IMR-90 (cell line): Measurements from ENCODE around the gene PRKCG.

ENCODE experiments used
- BHLHE40 ChIP-seq: fragments of 150-350 bp; IDR thresholded peaks from 2 replicates; pipeline ENCODE4 v1.6.1; 2016; ENCODE audit warnings: mild to moderate bottlenecking, low read depth, low read length
- CTCF ChIP-seq: conservative IDR thresholded peaks from 2 replicates; pipeline ENCODE4 v1.5.1; 2012; ENCODE audit warnings: mild to moderate bottlenecking, low read depth, low read length, improper control_type of control experiment
- ELK1 ChIP-seq: fragments of 150-350 bp; IDR thresholded peaks from 2 replicates; pipeline ENCODE4 v1.6.1; 2016; ENCODE audit warnings: low read depth, mild to moderate bottlenecking, low read length, moderate library complexity, borderline replicate concordance
- NFE2L2 ChIP-seq: fragments of 150-350 bp; IDR thresholded peaks from 2 replicates; pipeline ENCODE4 v1.6.1; 2016; ENCODE audit warnings: low read depth, mild to moderate bottlenecking, low read length
- POLR2A ChIP-seq: IDR thresholded peaks from 2 replicates; pipeline ENCODE4 v1.6.1; 2012; ENCODE audit warnings: mild to moderate bottlenecking, low read depth, low read length
- RAD21 ChIP-seq: IDR thresholded peaks from 2 replicates; pipeline ENCODE4 v1.6.1; 2012; ENCODE audit warnings: low read length, improper control_type of control experiment
- RCOR1 ChIP-seq: IDR thresholded peaks from 2 replicates; pipeline ENCODE4 v1.6.1; 2012; ENCODE audit warnings: mild to moderate bottlenecking, low read length, improper control_type of control experiment; ENCODE audit not compliant: insufficient replicate concordance
- RFX5 ChIP-seq: IDR thresholded peaks from 2 replicates; pipeline ENCODE4 v1.8.0; 2012; ENCODE audit warnings: low read depth, mild to moderate bottlenecking, low read length, moderate library complexity

- no peak for TF ChIP-seq NFE2L2
- no peak for TF ChIP-seq RCOR1
- no peak for TF ChIP-seq CTCF
- TF ChIP-seq POLR2A = no peak
- TF ChIP-seq RAD21 = no peak
- TF ChIP-seq ELK1 = no peak
- TF ChIP-seq RFX5 = no peak
- TF ChIP-seq BHLHE40 = no peak
Measured at GRCh38 chr19:53849237-53849676, 32.7 kb upstream of the PRKCG start.
